ENCODE data around the gene TRAF7.

TRAF7 gene

GRCh38 chr16:2226245-2226793, 70.7 kb downstream of the TRAF7 start:
- no peak for DNase-seq

GRCh38 chr16:2226918-2227317, 71.3 kb downstream of the TRAF7 start:
- no peak for DNase-seq
